ENCODE data around the gene CARD11.

CARD11 gene

GRCh38 chr7:2952316-2952715 is 91.4 kb downstream of the CARD11 start:
- DNase-seq: no peak
- TF ChIP-seq GATA1 (IDR thresholded peaks at IDR 0.05; ENCODE audit: low read depth, low read length): no peak
- TF ChIP-seq POLR2A (IDR thresholded peaks at IDR 0.05; ENCODE audit: low read length): no peak

GRCh38 chr7:2950578-2950977 is 93.1 kb downstream of the CARD11 start:
- TF ChIP-seq POLR2A (IDR thresholded peaks at IDR 0.05; ENCODE audit: low read length): no peak
- TF ChIP-seq GATA1 (IDR thresholded peaks at IDR 0.05; ENCODE audit: low read depth, low read length): no peak
- DNase-seq: no peak

- DNase-seq: no peak
- no peak for TF ChIP-seq GATA1 (IDR thresholded peaks at IDR 0.05; ENCODE audit: low read depth, low read length)
- TF ChIP-seq POLR2A (IDR thresholded peaks at IDR 0.05; ENCODE audit: low read length): no peak
Measured at GRCh38 chr7:2948749-2949148, 94.9 kb downstream of the CARD11 start.

GRCh38 chr7:2947058-2947780 is 96.4 kb downstream of the CARD11 start:
- no peak for TF ChIP-seq GATA1 (IDR thresholded peaks at IDR 0.05; ENCODE audit: low read depth, low read length)
- no peak for TF ChIP-seq POLR2A (IDR thresholded peaks at IDR 0.05; ENCODE audit: low read length)
- no peak for DNase-seq

GRCh38 chr7:2945171-2945570 is 98.5 kb downstream of the CARD11 start:
- no peak for DNase-seq
- TF ChIP-seq POLR2A (IDR thresholded peaks at IDR 0.05; ENCODE audit: low read length): no peak

- no peak for DNase-seq
- TF ChIP-seq POLR2A (IDR thresholded peaks at IDR 0.05; ENCODE audit: low read length) (no peak), GATA1 (IDR thresholded peaks at IDR 0.05; ENCODE audit: low read depth, low read length) (no peak)
Measured at GRCh38 chr7:2944739-2945138, 98.9 kb downstream of the CARD11 start.

- TF ChIP-seq GATA1 (IDR thresholded peaks at IDR 0.05; ENCODE audit: low read depth, low read length): no peak
- TF ChIP-seq POLR2A (IDR thresholded peaks at IDR 0.05; ENCODE audit: low read length): no peak
- DNase-seq: no peak
Measured at GRCh38 chr7:2943851-2944601, 99.6 kb downstream of the CARD11 start.

GRCh38 chr7:2941216-2941859 is 102.3 kb downstream of the CARD11 start:
- TF ChIP-seq GATA1 (IDR thresholded peaks at IDR 0.05; ENCODE audit: low read depth, low read length) (no peak), POLR2A (IDR thresholded peaks at IDR 0.05; ENCODE audit: low read length) (no peak)
- no peak for DNase-seq

GRCh38 chr7:2940466-2940865 is 103.2 kb downstream of the CARD11 start:
- TF ChIP-seq POLR2A (IDR thresholded peaks at IDR 0.05; ENCODE audit: low read length) (no peak), GATA1 (IDR thresholded peaks at IDR 0.05; ENCODE audit: low read depth, low read length) (no peak)
- no peak for DNase-seq

GRCh38 chr7:2939193-2939885 is 104.3 kb downstream of the CARD11 start:
- DNase-seq: no peak
- no peak for TF ChIP-seq GATA1 (IDR thresholded peaks at IDR 0.05; ENCODE audit: low read depth, low read length)
- TF ChIP-seq POLR2A (IDR thresholded peaks at IDR 0.05; ENCODE audit: low read length): no peak

- TF ChIP-seq POLR2A (IDR thresholded peaks at IDR 0.05; ENCODE audit: low read length) (no peak), GATA1 (IDR thresholded peaks at IDR 0.05; ENCODE audit: low read depth, low read length) (no peak)
- DNase-seq: no peak
Measured at GRCh38 chr7:2938514-2939192, 105.0 kb downstream of the CARD11 start.

GRCh38 chr7:2937701-2938513 is 105.8 kb downstream of the CARD11 start:
- DNase-seq: no peak
- TF ChIP-seq POLR2A (IDR thresholded peaks at IDR 0.05; ENCODE audit: low read length) (no peak), GATA1 (IDR thresholded peaks at IDR 0.05; ENCODE audit: low read depth, low read length) (no peak)
